HFF-Myc (cell line): ENCODE measurements around the gene COPS3.

Experiments
- DNase-seq: peaks from one replicate; pipeline ENCODE4 v3.0.0-alpha.2; 2011; ENCODE audit warnings: low read depth; ENCODE audit errors: extremely low read depth
- H3K4me3 ChIP-seq: replicated peaks from 2 replicates; pipeline ENCODE4 v1.5.1; 2011; ENCODE audit warnings: low read depth, mild to moderate bottlenecking, control low read depth, low read length
- CTCF ChIP-seq: IDR thresholded peaks from 2 replicates; pipeline ENCODE4 v1.5.1; 2012; ENCODE audit warnings: mild to moderate bottlenecking, low read depth, low read length, control low read depth; ENCODE audit errors: missing control alignments

Gene COPS3

GRCh38 chr17:17300624-17301568 is 19.9 kb upstream of the COPS3 start:
- TF ChIP-seq CTCF: no peak
- H3K4me3 ChIP-seq: peak overlapping the region; percentile 19
- no peak for DNase-seq

- no peak for TF ChIP-seq CTCF
- DNase-seq: no peak
- H3K4me3 ChIP-seq: no peak overlapping the region
Measured at GRCh38 chr17:17298108-17298507, 17.1 kb upstream of the COPS3 start.

GRCh38 chr17:17297217-17297616 is 16.2 kb upstream of the COPS3 start:
- no peak for TF ChIP-seq CTCF
- no peak overlapping the region for H3K4me3 ChIP-seq
- no peak for DNase-seq

GRCh38 chr17:17295141-17295540 is 14.1 kb upstream of the COPS3 start:
- no peak for TF ChIP-seq CTCF
- no peak for DNase-seq
- H3K4me3 ChIP-seq: no peak overlapping the region

- TF ChIP-seq CTCF: no peak
- no peak overlapping the region for H3K4me3 ChIP-seq
- no peak for DNase-seq
Measured at GRCh38 chr17:17289701-17290100, 8.7 kb upstream of the COPS3 start.

DNA sequence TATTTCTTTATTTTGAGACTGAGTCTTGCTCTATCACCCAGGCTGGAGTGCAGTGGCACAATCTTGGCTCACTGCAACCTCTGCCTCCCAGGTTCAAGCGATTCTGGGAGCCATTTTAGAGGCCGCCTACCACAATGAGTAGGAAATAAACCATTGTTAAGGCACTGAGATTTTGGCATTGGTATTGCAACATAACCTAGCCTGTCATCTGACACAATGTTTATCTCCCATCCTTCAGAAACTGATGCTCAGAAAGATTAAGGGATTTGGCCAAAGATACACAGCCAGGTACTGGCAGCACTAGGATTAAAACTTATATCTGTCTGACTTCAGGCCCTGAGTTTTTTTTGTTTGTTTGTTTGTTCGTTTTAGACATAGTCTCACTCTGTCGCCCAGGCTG is 8.0 kb upstream of the COPS3 start:
- DNase-seq: no peak
- H3K4me3 ChIP-seq: no peak overlapping the region
- TF ChIP-seq CTCF: no peak
